GM20431 (cell line): ENCODE results near the gene CNN2.

Source experiments
- in situ Hi-C: fragments of 300-500 bp; cut with MseI, MboI; formaldehyde crosslinking; loops from one replicate; pipeline ENCODE4 v1.15.0; 2020; ENCODE audit warnings: low sequenced_read_pairs; ENCODE audit not compliant: unreplicated experiment

The CNN2 gene

GRCh38 chr19:1063030-1063908 is 36.9 kb downstream of the CNN2 start:
- in situ Hi-C loops, result no loop called here

- in situ Hi-C loops, result no loop called here
Measured at GRCh38 chr19:1063909-1064660, 37.7 kb downstream of the CNN2 start.

DNA sequence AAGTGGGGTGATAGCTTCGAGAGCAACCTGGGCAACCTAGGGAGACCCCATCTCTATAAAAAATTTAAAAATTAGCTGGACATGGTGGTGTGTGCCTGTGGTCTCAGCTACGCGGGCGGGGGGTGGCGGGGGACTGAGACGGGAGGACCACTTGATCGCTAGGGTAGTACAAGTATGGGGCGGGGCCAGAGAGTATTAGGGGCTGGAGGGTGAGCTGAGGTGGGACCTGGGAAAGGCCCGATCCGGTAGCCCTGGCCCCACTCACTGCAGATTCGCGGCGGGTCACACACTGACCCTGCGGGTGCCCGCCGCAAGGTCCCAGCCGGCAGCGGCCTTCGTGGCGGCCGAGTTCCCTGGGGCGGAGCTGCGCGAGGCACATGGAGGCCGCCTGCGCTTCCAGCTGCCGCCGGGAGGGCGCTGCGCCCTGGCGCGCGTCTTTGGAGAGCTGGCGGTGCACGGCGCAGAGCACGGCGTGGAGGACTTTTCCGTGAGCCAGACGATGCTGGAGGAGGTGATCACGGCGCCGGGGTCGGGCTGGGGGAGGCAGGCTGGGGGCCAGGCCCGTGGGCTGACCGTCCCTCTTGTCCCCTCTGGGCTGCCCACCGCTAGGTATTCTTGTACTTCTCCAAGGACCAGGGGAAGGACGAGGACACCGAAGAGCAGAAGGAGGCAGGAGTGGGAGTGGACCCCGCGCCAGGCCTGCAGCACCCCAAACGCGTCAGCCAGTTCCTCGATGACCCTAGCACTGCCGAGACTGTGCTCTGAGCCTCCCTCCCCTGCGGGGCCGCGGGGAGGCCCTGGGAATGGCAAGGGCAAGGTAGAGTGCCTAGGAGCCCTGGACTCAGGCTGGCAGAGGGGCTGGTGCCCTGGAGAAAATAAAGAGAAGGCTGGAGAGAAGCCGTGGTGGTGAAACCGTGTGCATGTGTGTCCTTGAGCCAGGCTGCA is 38.5 kb downstream of the CNN2 start:
- in situ Hi-C loops, result no loop called here

DNA sequence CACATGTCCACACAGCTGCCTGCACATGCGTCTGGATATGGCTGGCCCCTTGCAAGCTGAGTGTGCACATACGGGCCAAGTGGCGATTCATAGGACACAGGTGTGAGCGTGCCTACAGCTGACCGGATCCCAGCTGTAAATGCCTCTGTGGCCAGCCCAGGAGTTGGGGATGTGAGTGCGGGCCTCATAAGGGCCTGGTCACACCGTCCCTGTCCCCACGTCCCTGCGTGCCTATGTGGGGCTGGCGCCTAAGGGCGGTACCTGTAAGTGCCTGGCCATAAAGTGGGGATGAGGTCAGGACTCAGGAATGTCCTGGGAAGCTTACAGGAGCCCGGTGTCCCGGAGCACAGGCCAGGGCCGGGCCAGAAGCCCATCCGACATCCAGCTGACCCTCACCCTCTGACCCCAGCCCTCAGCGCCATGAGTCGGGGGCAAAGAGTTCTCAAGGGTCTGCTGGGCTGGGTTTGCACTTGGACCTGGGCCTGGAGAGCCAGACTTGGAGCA is 39.2 kb downstream of the CNN2 start:
- in situ Hi-C loops, result no loop called here

DNA sequence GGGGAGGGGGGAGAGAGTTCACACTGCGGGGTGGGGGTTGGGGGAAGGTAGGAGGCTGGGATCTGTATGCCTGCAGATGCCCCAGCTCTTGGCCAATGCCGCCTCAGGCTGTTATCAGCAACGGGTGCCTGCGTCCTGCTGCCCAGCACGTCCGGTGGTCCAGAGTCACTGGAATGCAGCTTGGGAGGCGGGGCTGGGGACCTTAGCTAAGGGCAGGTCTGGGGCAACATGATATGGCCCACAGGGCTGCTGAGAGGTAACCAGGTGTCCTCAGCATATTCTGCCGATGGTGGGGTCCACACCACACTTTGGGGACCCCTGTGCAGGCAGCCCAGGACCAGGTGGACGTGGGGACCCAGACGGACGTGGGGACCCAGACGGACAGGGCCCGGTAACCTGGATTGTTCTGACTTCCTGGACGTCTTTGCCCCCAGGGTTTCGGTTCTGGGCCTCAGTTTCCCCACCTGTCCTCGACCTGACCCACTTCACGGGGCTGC is 39.9 kb downstream of the CNN2 start:
- in situ Hi-C loops, result no loop called here

DNA sequence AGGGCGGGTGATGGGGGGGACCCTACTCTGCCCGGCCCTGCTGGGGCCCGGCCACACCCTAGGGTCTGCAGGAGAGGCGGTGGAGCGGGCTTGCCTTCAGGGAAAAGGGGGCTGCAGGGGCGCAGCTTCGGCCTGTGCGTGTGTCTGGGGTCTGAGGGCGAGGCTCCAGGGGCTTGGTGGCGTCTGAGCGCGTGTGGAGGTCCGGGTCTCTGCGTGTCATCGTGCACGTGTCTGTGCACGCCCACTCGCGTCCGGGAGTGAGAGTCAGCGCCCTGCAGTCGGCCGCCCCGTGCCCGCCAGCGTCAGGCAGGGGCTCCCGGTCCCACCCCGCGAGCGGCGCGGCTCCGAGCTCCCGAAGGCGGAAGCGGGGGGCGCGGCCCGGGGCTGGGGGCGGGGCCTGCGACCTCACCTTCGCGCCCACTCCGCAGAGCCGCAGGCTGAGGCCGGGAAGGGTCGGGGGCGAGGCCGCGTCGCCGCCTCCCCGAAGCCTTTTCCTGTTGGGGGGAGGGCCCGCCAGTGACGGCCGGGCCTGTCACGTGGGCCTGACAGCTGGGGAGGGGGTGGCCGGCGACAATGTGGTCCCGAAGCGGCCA is 40.4 kb downstream of the CNN2 start, which contains the start of gene ARHGAP45:
Gene ARHGAP45, plus strand, starts transcription at position 420 of the 593 bp plus-strand sequence. CDS start 239 bp downstream, outside the sequence.
- in situ Hi-C loops, result no loop called here

GRCh38 chr19:1067341-1067957 is 41.0 kb downstream of the CNN2 start:
- in situ Hi-C loops, result no loop called here

DNA sequence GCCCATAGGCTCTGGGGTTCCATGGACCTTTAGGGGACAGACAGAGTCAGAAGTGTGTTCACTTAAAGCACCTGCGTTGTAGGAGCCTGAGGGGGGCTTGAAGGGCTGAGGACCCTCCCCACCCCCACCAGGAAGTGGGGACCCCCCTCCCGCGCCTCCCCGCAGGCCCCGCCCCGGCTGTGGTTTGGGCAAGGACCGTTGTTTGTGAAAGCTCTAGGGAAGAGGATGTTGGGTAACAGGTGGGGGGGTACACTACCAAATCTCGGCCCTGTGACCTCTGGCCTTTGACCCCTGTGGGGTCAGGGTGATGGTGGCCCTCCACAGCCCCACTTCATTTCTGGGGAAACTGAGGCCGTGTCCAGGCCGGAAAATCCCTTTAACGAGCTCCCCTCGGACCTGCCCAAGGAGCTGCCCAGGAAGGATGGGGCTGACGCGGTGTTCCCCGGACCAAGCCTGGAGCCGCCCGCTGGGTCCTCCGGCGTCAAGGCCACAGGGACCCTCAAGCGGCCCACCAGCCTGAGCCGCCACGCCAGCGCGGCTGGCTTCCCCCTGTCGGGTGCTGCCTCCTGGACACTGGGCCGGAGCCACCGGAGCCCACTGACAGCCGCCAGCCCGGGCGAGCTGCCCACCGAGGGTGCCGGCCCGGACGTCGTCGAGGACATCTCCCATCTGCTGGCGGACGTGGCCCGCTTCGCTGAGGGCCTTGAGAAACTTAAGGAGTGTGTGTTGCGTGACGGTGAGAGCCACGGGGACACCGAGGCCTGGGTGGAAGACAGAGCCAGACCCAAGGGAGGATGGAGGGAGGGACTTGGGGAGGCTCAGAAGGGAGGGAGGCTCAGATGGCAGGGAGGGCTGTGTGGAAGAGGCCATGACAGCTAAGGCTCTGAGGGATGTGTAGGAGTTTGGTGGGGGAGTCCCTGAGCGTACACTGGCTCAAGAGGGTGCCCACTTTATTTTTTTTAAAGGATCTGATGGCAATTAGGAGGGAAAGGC is 41.9 kb downstream of the CNN2 start:
- in situ Hi-C loops, result no loop called here

DNA sequence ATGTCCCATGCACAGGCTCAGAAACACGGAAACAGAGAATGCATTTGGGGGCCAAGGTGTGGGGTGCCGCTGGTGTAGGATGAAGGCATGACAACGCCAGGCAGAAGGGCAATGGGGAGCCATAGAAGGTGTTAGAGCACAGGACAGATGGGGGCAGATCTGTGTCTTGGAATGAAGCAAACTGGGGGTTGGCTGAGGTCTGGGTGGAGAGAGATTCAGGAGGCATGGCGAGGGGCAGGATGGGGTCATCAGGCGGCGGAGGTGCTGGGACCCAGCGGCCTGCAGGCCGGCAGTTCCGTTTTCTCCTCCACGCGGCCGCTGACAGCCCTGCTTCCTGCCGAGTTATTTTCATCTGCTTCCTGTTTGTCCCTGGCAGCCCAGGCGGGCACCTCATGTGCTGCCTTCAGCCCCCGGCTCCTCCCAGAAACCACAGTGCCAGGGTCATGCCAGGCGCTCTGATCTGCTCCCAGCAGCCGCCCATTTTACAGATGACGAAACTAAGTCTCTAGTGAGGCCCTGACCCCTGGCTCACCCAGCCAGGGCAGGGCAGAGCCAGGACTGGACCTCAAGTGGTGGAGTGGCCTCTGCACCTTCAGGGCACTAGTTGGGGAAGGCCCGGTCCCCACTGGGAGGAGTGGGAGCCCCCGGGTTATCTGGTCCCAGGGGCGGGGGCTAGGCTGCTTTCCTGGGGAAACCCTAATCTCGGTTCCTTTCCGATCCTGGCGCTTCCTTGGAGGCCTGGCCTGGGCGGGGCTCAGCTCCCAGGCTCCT is 42.8 kb downstream of the CNN2 start:
- in situ Hi-C loops, result no loop called here

- in situ Hi-C loops, result no loop called here
Measured at GRCh38 chr19:1070576-1070930, 44.1 kb downstream of the CNN2 start.

DNA sequence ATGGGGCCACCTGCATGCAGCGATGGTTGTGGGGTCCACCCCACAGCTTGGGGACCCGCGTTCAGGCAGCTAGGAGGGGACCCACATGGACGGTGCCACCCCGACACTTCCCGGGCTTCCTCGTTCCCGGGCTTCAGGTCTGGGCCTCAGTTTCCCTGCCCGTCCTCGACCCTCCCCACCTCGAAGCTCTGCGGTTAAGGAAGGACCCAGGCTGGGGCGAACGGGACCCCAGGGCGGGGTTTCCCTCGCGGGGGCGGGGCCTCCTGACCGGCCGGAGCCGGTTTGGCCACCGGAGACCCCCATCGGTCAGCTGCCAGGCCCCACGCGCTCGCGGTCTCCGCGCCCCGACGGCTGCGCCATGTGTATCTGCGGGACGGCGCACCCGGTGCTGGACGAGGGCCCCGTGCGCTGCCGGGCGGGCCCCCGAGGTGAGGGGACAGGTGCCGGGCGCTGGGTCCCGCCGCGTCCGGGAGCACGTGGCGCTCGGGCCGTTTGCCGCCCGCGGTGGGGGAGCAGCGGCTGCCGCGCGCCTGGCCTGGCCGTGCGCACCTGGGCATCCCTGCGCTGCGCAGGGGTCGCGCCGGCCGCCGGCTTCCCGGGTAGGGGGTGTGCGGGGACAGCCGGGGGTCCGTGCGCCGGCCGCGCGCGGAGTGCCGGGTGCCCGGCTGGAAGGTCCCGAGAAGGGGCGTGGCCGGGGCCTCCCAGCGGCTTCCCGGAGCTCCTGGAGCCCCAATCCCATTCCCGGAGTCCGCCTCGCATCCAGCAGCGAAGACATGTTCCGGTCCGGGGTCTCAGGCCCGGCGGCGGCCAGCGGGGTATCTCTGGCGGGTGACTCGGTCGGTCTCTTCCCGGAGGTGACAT is 44.8 kb downstream of the CNN2 start:
- in situ Hi-C loops, result no loop called here

GRCh38 chr19:1072371-1073015 is 46.1 kb downstream of the CNN2 start:
- in situ Hi-C loops, result no loop called here

- in situ Hi-C loops, result no loop called here
Measured at GRCh38 chr19:1073063-1073955, 46.9 kb downstream of the CNN2 start.

- in situ Hi-C loops, result no loop called here
Measured at GRCh38 chr19:1073956-1074517, 47.6 kb downstream of the CNN2 start.
